IMR-90 (cell line): Measurements from ENCODE around the gene SPRED2. TPM values are rescaled to one million over a fixed set of nuclear protein-coding genes. Genes with fewer than 3 reads are reported as not detected.

Experiments used
- ATAC-seq: fragments of 200-7000 bp; cut with Tn5 transposase; 2 replicates; pipeline ENCODE4 v1.9.1; 2020; ENCODE audit warnings: low read depth, mild to moderate bottlenecking, moderate library complexity
- BruUV-seq: library from RNA; stranded (reverse); fragments of 400-500 nt; replicated peaks from 2 replicates; lab custom pipeline; 2021; lab: Mats Ljungman, UMichigan
- CTCF ChIA-PET: fragments of 300-600 bp; formaldehyde crosslinking; extraction: SDS; loops from one replicate; lab custom pipeline; 2021; ENCODE audit warnings: antibody characterized with exemption; lab: Yijun Ruan, JAX
- POLR2A ChIA-PET: fragments of 300-600 bp; sonication (Branson Sonifier 250); formaldehyde crosslinking; loops from one replicate; lab custom pipeline; 2022; ENCODE audit warnings: antibody characterized with exemption; ENCODE audit not compliant: unreplicated experiment; lab: Charles Lee
- DNase-seq: peaks from one replicate; pipeline ENCODE4 v3.0.0; 2013
- H2AFZ ChIP-seq: replicated peaks from 2 replicates; pipeline ENCODE3; 2013; ENCODE audit warnings: low read length, mild to moderate bottlenecking; ENCODE audit not compliant: poor library complexity
- H2AK5ac ChIP-seq: 2 replicates; pipeline ENCODE4 v1.6.1; 2013; ENCODE audit warnings: low read depth, low read length, inconsistent platforms
- H2AK9ac ChIP-seq: replicated peaks from 2 replicates; pipeline ENCODE3; 2013; ENCODE audit warnings: mild to moderate bottlenecking, low read depth, low read length, moderate library complexity; ENCODE audit not compliant: poor library complexity
- H2BK120ac ChIP-seq: 2 replicates; pipeline ENCODE4 v1.6.1; 2013; ENCODE audit warnings: low read depth, low read length, inconsistent platforms
- H2BK15ac ChIP-seq: 3 replicates; pipeline ENCODE4 v1.6.1; 2013; ENCODE audit warnings: low read depth, low read length, inconsistent platforms
- H2BK20ac ChIP-seq: 2 replicates; pipeline ENCODE4 v1.6.1; 2013; ENCODE audit warnings: low read depth, mild to moderate bottlenecking, inconsistent platforms, low read length, moderate library complexity
- H2BK5ac ChIP-seq: 2 replicates; pipeline ENCODE4 v1.6.1; 2013; ENCODE audit warnings: mild to moderate bottlenecking, low read depth, low read length, inconsistent platforms; ENCODE audit not compliant: poor library complexity, severe bottlenecking
- H3K14ac ChIP-seq: replicated peaks from 2 replicates; pipeline ENCODE4 v1.6.1; 2013; ENCODE audit warnings: low read depth, low read length, inconsistent platforms
- H3K18ac ChIP-seq: 2 replicates; pipeline ENCODE4 v1.6.1; 2013; ENCODE audit warnings: low read depth, low read length, control low read depth
- H3K23ac ChIP-seq: 2 replicates; pipeline ENCODE4 v1.6.1; 2013; ENCODE audit warnings: low read depth, low read length, inconsistent platforms
- H3K27ac ChIP-seq: 2 replicates; pipeline ENCODE4 v1.5.1; 2013; ENCODE audit warnings: mild to moderate bottlenecking, control low read depth, low read length; ENCODE audit not compliant: insufficient read depth
- H3K27me3 ChIP-seq: 2 replicates; pipeline ENCODE4 v1.6.1; 2013; ENCODE audit warnings: low read length; ENCODE audit not compliant: control insufficient read depth, insufficient read depth
- H3K36me3 ChIP-seq: 2 replicates; pipeline ENCODE4 v1.6.1; 2013; ENCODE audit warnings: low read length, mixed read lengths; ENCODE audit not compliant: control insufficient read depth, insufficient read depth
- H3K4ac ChIP-seq: 2 replicates; pipeline ENCODE4 v1.6.1; 2013; ENCODE audit warnings: low read depth, low read length, inconsistent platforms
- H3K4me1 ChIP-seq: 2 replicates; pipeline ENCODE4 v1.6.1; 2013; ENCODE audit warnings: low read length, mixed read lengths; ENCODE audit not compliant: control insufficient read depth, insufficient read depth
- H3K4me2 ChIP-seq: 2 replicates; pipeline ENCODE4 v1.6.1; 2013; ENCODE audit warnings: low read depth, mild to moderate bottlenecking, control low read depth, low read length, moderate library complexity
- H3K4me3 ChIP-seq: 2 replicates; pipeline ENCODE4 v1.5.1; 2013; ENCODE audit warnings: low read depth, mild to moderate bottlenecking, control low read depth, low read length, moderate library complexity; ENCODE audit not compliant: insufficient read depth
- H3K56ac ChIP-seq: 2 replicates; pipeline ENCODE4 v1.6.1; 2013; ENCODE audit warnings: low read length, inconsistent platforms; ENCODE audit not compliant: insufficient read depth; ENCODE audit errors: extremely low read depth
- H3K79me1 ChIP-seq, 2 experiments: 2 replicates each; pipeline ENCODE4 v1.6.1; 2013; ENCODE audit warnings: low read length in 2 of 2, inconsistent platforms in 1 of 2, low read depth in 1 of 2
- H3K9ac ChIP-seq: 2 replicates; pipeline ENCODE4 v1.6.1; 2013; ENCODE audit warnings: low read depth, low read length, control low read depth
- H3K9me1 ChIP-seq: 2 replicates; pipeline ENCODE4 v1.6.1; 2013; ENCODE audit warnings: low read length, inconsistent platforms; ENCODE audit not compliant: insufficient read depth
- H3K9me3 ChIP-seq: 2 replicates; pipeline ENCODE4 v1.6.1; 2013; ENCODE audit warnings: low read length; ENCODE audit not compliant: control insufficient read depth, insufficient read depth
- H4K20me1 ChIP-seq: 2 replicates; pipeline ENCODE4 v1.6.1; 2013; ENCODE audit warnings: low read length, inconsistent platforms; ENCODE audit not compliant: insufficient read depth
- H4K5ac ChIP-seq: 2 replicates; pipeline ENCODE4 v1.6.1; 2013; ENCODE audit warnings: mild to moderate bottlenecking, low read depth, low read length, control low read depth
- H4K8ac ChIP-seq, 2 experiments: 2 replicates each; pipeline ENCODE4 v1.6.1; 2013; ENCODE audit warnings: low read depth in 2 of 2, low read length in 2 of 2, control low read depth in 1 of 2, inconsistent platforms in 1 of 2
- H4K91ac ChIP-seq: 2 replicates; pipeline ENCODE4 v1.6.1; 2013; ENCODE audit warnings: low read depth, low read length, inconsistent platforms; ENCODE audit not compliant: insufficient read depth
- BHLHE40 ChIP-seq: fragments of 150-350 bp; IDR thresholded peaks from 2 replicates; pipeline ENCODE4 v1.6.1; 2016; ENCODE audit warnings: mild to moderate bottlenecking, low read depth, low read length
- CEBPB ChIP-seq: IDR thresholded peaks from 2 replicates; pipeline ENCODE4 v1.6.1; 2012; ENCODE audit warnings: low read depth, low read length, improper control_type of control experiment
- CHD1 ChIP-seq: IDR thresholded peaks from 2 replicates; pipeline ENCODE4 v1.6.1; 2012; ENCODE audit warnings: low read depth, low read length, improper control_type of control experiment
- ELK1 ChIP-seq: fragments of 150-350 bp; IDR thresholded peaks from 2 replicates; pipeline ENCODE4 v1.6.1; 2016; ENCODE audit warnings: low read depth, mild to moderate bottlenecking, low read length, moderate library complexity, borderline replicate concordance
- MAFK ChIP-seq: IDR thresholded peaks from 2 replicates; pipeline ENCODE4 v1.6.1; 2012; ENCODE audit warnings: low read depth, low read length, improper control_type of control experiment
- MXI1 ChIP-seq: IDR thresholded peaks from 2 replicates; pipeline ENCODE4 v1.6.1; 2012; ENCODE audit warnings: low read depth, mild to moderate bottlenecking, low read length, moderate library complexity, borderline replicate concordance
- POLR2A ChIP-seq: IDR thresholded peaks from 2 replicates; pipeline ENCODE4 v1.6.1; 2012; ENCODE audit warnings: mild to moderate bottlenecking, low read depth, low read length
- RFX5 ChIP-seq: IDR thresholded peaks from 2 replicates; pipeline ENCODE4 v1.8.0; 2012; ENCODE audit warnings: low read depth, mild to moderate bottlenecking, low read length, moderate library complexity
- SMC3 ChIP-seq: fragments of 150-350 bp; IDR thresholded peaks from 2 replicates; pipeline ENCODE4 v1.6.1; 2016; ENCODE audit warnings: low read depth, mild to moderate bottlenecking, antibody characterized with exemption, low read length, moderate library complexity
- WGBS, 2 experiments: methylation state at CpG; one replicate each; pipeline versions ENCODE4 v1.1.5 to v1.1.7; 2013; ENCODE audit warnings: missing lambda C conversion rate in 2 of 2; ENCODE audit not compliant: insufficient read length in 1 of 2; ENCODE audit errors: extremely low coverage in 2 of 2; 5-methylcytosine and 5-hydroxymethylcytosine counted together
- dilution Hi-C: fragments of 300-500 bp; cut with HindIII; formaldehyde crosslinking; loops from one replicate; pipeline ENCODE4 v1.14.3; 2018; ENCODE audit warnings: low sequenced_read_pairs; ENCODE audit not compliant: unreplicated experiment
- in situ Hi-C: fragments of 300-500 bp; cut with MboI; formaldehyde crosslinking; loops from 3 replicates; pipeline ENCODE4 v1.14.3; 2019; ENCODE audit warnings: low sequenced_read_pairs, inconsistent platforms, mixed read lengths
- intact Hi-C: fragments of 100-400 bp; cut with micrococcal nuclease; formaldehyde crosslinking; loops from 2 replicates; pipeline ENCODE4 v1.10.0; 2022
- polyA plus RNA-seq, 3 experiments: library from polyadenylated mRNA; depleted of rRNA; stranded (reverse); fragments of >200 nt; gene quantifications; 2 replicates each; pipeline ENCODE4 v1.2.3, GENCODE V29; 2012; ENCODE audit warnings: low replicate concordance in 1 of 3
- total RNA-seq: library from RNA; depleted of rRNA; stranded (reverse); fragments of >200 nt; gene quantifications from 2 replicates; pipeline ENCODE4 v1.2.3, GENCODE V29; 2012

Gene SPRED2
- total and polyA plus RNA-seq, 2 of the 4 experiments (the other 2 are of a cell fraction) = 4.8 to 18.7 TPM

- no peak overlapping the region for H4K5ac ChIP-seq
- peaks cover 18% of the 10 kb centered on the region for H3K4me1 ChIP-seq
- H3K4me2 ChIP-seq = no peak overlapping the region
- ATAC-seq (no peak), DNase-seq (no peak)
- no peak overlapping the region for H2AK9ac ChIP-seq
- H3K18ac ChIP-seq = no peak overlapping the region
- H2AFZ ChIP-seq = no peak overlapping the region
- H4K91ac ChIP-seq = no peak overlapping the region
- H3K79me1 ChIP-seq = peaks cover 29 to 86% of the 10 kb centered on the region in 2 experiments
- H4K20me1 ChIP-seq = peaks cover 30% of the 10 kb centered on the region
- ChIA-PET POLR2A (no interaction called here), CTCF (no interaction called here)
- no peak overlapping the region for H3K27ac ChIP-seq
- no peak overlapping the region for H3K4me3 ChIP-seq
- no peaks in the 10 kb centered on the region for H3K9me3 ChIP-seq
- no peak overlapping the region for H3K14ac ChIP-seq
- BruUV-seq = no TSS peak
- H3K9me1 ChIP-seq = peaks cover 28% of the 10 kb centered on the region
- no peak overlapping the region for H4K8ac ChIP-seq
- H2BK20ac ChIP-seq = no peak overlapping the region
- dilution Hi-C loops = no loop called here
- no peak overlapping the region for H2BK5ac ChIP-seq
- H3K9ac ChIP-seq = no peak overlapping the region
- H2BK15ac ChIP-seq = no peak overlapping the region
- no peak for TF ChIP-seq BHLHE40
- no peak for TF ChIP-seq POLR2A
- no peak for TF ChIP-seq MAFK
- TF ChIP-seq CEBPB = no peak
- TF ChIP-seq CHD1 = no peak
- no peak for TF ChIP-seq RFX5
- no peak for TF ChIP-seq SMC3
- TF ChIP-seq MXI1 = no peak
- no peak for TF ChIP-seq ELK1
- no peaks in the 10 kb centered on the region for H3K27me3 ChIP-seq
- H3K56ac ChIP-seq = no peak overlapping the region
- no CpG with 5 or more reads among the region's 3 CpGs for WGBS, 2 experiments
- H2BK120ac ChIP-seq = no peak overlapping the region
- H2AK5ac ChIP-seq = no peak overlapping the region
- in situ Hi-C loops = no loop called here
- no peaks in the 10 kb centered on the region for H3K36me3 ChIP-seq
- H3K23ac ChIP-seq = no peak overlapping the region
- intact Hi-C loops = no loop called here
- H3K4ac ChIP-seq = no peak overlapping the region
Measured at GRCh38 chr2:65374575-65374974, 57.8 kb downstream of the SPRED2 start.
